SU-DHL-6 (cell line): ENCODE measurements around the gene STIM2.

Experiments
- CTCF ChIP-seq: fragments of 200-600 bp; sonication (generic); IDR thresholded peaks from one replicate; pipeline ENCODE4 v1.5.1; 2017; ENCODE audit warnings: antibody characterized with exemption, mild to moderate bottlenecking, low read length, moderate library complexity; ENCODE audit not compliant: insufficient read depth, poor library complexity, severe bottlenecking
- EZH2phosphoT487 ChIP-seq: fragments of 200-600 bp; sonication (generic), shearing (Covaris generic); conservative IDR thresholded peaks from 2 replicates; pipeline ENCODE4 v1.6.1; 2018; ENCODE audit warnings: mild to moderate bottlenecking, antibody characterized with exemption, low read length, moderate library complexity, mixed read lengths

- TF ChIP-seq CTCF, result no peak
- no peak for TF ChIP-seq EZH2phosphoT487
These were observed 132.9 kb downstream of the STIM2 start for GRCh38 chr4:26993539-26993938.
